SK-N-SH treated with all-trans-retinoic acid at 6 μM for 48 hours (cell line): ENCODE data around the gene CCDC40.

Experiments
- ATAC-seq: fragments of 200-7000 bp; cut with Tn5 transposase; 3 replicates; pipeline ENCODE4 v1.9.1; 2020; ENCODE audit warnings: mild to moderate bottlenecking, moderate library complexity
- ARNTL ChIP-seq: fragments of 450-650 bp; formaldehyde crosslinking; IDR thresholded peaks from 2 replicates; pipeline ENCODE4 v1.5.0; 2020; ENCODE audit warnings: low read depth, mild to moderate bottlenecking, moderate library complexity, borderline replicate concordance
- BACH2 ChIP-seq: fragments of 250-450 bp; sonication (Bioruptor Pico); IDR thresholded peaks from 2 replicates; pipeline ENCODE4 v1.9.0; 2021; ENCODE audit warnings: mild to moderate bottlenecking, borderline replicate concordance
- CREB5 ChIP-seq: fragments of 250-450 bp; sonication (Bioruptor Pico); IDR thresholded peaks from 2 replicates; pipeline ENCODE4 v1.5.1; 2020; ENCODE audit warnings: low read depth, mild to moderate bottlenecking, moderate library complexity
- CSDC2 ChIP-seq: fragments of 250-450 bp; sonication (Bioruptor Pico); IDR thresholded peaks from 2 replicates; pipeline ENCODE4 v1.5.0; 2020; ENCODE audit warnings: mild to moderate bottlenecking, moderate library complexity
- ESRRG ChIP-seq: fragments of 250-450 bp; sonication (Bioruptor Pico); IDR thresholded peaks from 2 replicates; pipeline ENCODE4 v1.6.1; 2021; ENCODE audit warnings: mild to moderate bottlenecking
- ISL1 ChIP-seq: fragments of 250-450 bp; sonication (Bioruptor Pico); IDR thresholded peaks from 2 replicates; pipeline ENCODE4 v2.1.2; 2022; ENCODE audit warnings: mild to moderate bottlenecking, moderate library complexity
- OSR1 ChIP-seq: fragments of 250-450 bp; sonication (Bioruptor Pico); IDR thresholded peaks from 2 replicates; pipeline ENCODE4 v1.8.0; 2022; ENCODE audit warnings: moderate library complexity, mild to moderate bottlenecking, inconsistent platforms
- PPARA ChIP-seq: fragments of 250-450 bp; sonication (Bioruptor Pico); IDR thresholded peaks from 2 replicates; pipeline ENCODE4 v1.5.0; 2020; ENCODE audit warnings: mild to moderate bottlenecking, borderline replicate concordance
- RARB ChIP-seq: fragments of 250-450 bp; sonication (Bioruptor Pico); IDR thresholded peaks from 2 replicates; pipeline ENCODE4 v1.8.0; 2021; ENCODE audit warnings: mild to moderate bottlenecking, moderate library complexity
- SNAI2 ChIP-seq: fragments of 250-450 bp; sonication (Bioruptor Pico); IDR thresholded peaks from 2 replicates; pipeline ENCODE4 v1.5.0; 2020; ENCODE audit warnings: mild to moderate bottlenecking, moderate library complexity
- TCF4 ChIP-seq: fragments of 250-450 bp; sonication (Bioruptor Pico); IDR thresholded peaks from 2 replicates; pipeline ENCODE4 v1.8.0; 2021; ENCODE audit warnings: mild to moderate bottlenecking, moderate library complexity, borderline replicate concordance
- TOX ChIP-seq: fragments of 250-450 bp; sonication (Bioruptor Pico); IDR thresholded peaks from 2 replicates; pipeline ENCODE4 v1.8.0; 2021; ENCODE audit warnings: mild to moderate bottlenecking, moderate library complexity, borderline replicate concordance
- ZC3H10 ChIP-seq: fragments of 250-450 bp; sonication (Bioruptor Pico); IDR thresholded peaks from 2 replicates; pipeline ENCODE4 v1.5.1; 2021; ENCODE audit warnings: mild to moderate bottlenecking, moderate library complexity
- ZFP30 ChIP-seq: fragments of 450-650 bp; formaldehyde crosslinking; IDR thresholded peaks from 2 replicates; pipeline ENCODE4 v1.5.0; 2022; ENCODE audit warnings: mild to moderate bottlenecking, moderate library complexity
- ZNF565 ChIP-seq: fragments of 450-650 bp; formaldehyde crosslinking; conservative IDR thresholded peaks from 2 replicates; pipeline ENCODE4 v1.5.0; 2020; ENCODE audit warnings: low read depth, mild to moderate bottlenecking, moderate library complexity
- ZNF70 ChIP-seq: fragments of 450-650 bp; formaldehyde crosslinking; IDR thresholded peaks from 2 replicates; pipeline ENCODE4 v1.5.0; 2020; ENCODE audit warnings: mild to moderate bottlenecking, moderate library complexity
- ZNF8 ChIP-seq: fragments of 450-650 bp; formaldehyde crosslinking; IDR thresholded peaks from 2 replicates; pipeline ENCODE4 v1.5.0; 2020; ENCODE audit warnings: mild to moderate bottlenecking, moderate library complexity
- TF ChIP-seq, protein P1 (sequence below): fragments of 250-450 bp; sonication (Bioruptor Pico); IDR thresholded peaks from 2 replicates; pipeline ENCODE4 v1.5.1; 2021; ENCODE audit warnings: mild to moderate bottlenecking, moderate library complexity
- TF ChIP-seq, protein P2 (sequence below): fragments of 250-450 bp; sonication (Bioruptor Pico); IDR thresholded peaks from 2 replicates; pipeline ENCODE4 v1.5.0; 2020; ENCODE audit warnings: mild to moderate bottlenecking, moderate library complexity
- TF ChIP-seq, protein P3 (sequence below): fragments of 250-450 bp; sonication (Bioruptor Pico); IDR thresholded peaks from 2 replicates; pipeline ENCODE4 v1.8.0; 2021; ENCODE audit warnings: low read depth, mild to moderate bottlenecking, moderate library complexity, borderline replicate concordance

The CCDC40 gene

GRCh38 chr17:80108036-80108971 is 71.9 kb downstream of the CCDC40 start (continued):
- TF ChIP-seq, protein P1, sequence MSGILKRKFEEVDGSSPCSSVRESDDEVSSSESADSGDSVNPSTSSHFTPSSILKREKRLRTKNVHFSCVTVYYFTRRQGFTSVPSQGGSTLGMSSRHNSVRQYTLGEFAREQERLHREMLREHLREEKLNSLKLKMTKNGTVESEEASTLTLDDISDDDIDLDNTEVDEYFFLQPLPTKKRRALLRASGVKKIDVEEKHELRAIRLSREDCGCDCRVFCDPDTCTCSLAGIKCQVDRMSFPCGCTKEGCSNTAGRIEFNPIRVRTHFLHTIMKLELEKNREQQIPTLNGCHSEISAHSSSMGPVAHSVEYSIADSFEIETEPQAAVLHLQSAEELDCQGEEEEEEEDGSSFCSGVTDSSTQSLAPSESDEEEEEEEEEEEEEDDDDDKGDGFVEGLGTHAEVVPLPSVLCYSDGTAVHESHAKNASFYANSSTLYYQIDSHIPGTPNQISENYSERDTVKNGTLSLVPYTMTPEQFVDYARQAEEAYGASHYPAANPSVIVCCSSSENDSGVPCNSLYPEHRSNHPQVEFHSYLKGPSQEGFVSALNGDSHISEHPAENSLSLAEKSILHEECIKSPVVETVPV: no peak
- TF ChIP-seq ESRRG: no peak
- no peak for TF ChIP-seq BACH2 (CRISPR knock-in tag)
- TF ChIP-seq ZNF565 (CRISPR knock-in tag): no peak

- TF ChIP-seq ISL1: no peak
- TF ChIP-seq TOX: no peak
- TF ChIP-seq PPARA (CRISPR knock-in tag): no peak
- TF ChIP-seq SNAI2 (CRISPR knock-in tag): no peak
- no peak for ATAC-seq
Observed at GRCh38 chr17:80109066-80109660, 72.7 kb downstream of the CCDC40 start.

DNA sequence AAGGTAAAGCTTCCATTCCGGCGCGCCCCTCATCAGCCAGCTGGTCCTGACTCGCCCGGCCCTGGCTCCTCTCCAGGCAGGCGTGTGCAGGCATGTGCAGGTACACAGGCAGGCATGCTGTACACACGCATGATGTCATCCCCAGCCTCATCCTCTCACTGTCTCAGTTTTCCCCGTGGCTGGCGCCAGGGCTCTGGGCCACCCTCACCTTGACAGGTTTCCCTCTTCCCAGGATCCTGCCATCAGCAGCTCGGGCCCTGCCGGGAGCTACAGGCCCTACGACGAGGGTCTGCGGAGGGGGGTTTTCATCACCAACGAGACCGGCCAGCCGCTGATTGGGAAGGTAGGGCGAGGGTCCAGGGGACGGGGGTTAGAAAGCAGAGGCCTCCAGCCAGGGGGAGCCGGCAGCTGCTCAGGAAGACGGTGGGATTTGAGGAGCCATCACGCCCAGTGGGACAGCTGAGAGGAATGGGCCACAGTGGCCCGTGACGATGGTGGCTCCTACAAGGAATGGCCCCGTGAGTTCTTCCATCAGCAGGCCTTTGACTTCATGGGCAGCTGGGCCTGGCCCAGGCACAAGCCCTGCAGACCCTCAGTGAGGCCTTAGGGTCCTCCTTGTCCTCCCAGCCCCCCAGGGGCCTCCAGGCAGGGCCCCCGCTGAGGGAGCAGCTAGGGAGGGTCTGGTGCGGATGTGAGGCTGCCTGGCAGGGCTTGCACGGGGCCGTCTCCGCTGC is 73.4 kb downstream of the CCDC40 start:
- ATAC-seq: no peak
- TF ChIP-seq ZNF70 (CRISPR knock-in tag): no peak
- no peak for TF ChIP-seq ZNF8 (CRISPR knock-in tag)
- TF ChIP-seq, protein P2, sequence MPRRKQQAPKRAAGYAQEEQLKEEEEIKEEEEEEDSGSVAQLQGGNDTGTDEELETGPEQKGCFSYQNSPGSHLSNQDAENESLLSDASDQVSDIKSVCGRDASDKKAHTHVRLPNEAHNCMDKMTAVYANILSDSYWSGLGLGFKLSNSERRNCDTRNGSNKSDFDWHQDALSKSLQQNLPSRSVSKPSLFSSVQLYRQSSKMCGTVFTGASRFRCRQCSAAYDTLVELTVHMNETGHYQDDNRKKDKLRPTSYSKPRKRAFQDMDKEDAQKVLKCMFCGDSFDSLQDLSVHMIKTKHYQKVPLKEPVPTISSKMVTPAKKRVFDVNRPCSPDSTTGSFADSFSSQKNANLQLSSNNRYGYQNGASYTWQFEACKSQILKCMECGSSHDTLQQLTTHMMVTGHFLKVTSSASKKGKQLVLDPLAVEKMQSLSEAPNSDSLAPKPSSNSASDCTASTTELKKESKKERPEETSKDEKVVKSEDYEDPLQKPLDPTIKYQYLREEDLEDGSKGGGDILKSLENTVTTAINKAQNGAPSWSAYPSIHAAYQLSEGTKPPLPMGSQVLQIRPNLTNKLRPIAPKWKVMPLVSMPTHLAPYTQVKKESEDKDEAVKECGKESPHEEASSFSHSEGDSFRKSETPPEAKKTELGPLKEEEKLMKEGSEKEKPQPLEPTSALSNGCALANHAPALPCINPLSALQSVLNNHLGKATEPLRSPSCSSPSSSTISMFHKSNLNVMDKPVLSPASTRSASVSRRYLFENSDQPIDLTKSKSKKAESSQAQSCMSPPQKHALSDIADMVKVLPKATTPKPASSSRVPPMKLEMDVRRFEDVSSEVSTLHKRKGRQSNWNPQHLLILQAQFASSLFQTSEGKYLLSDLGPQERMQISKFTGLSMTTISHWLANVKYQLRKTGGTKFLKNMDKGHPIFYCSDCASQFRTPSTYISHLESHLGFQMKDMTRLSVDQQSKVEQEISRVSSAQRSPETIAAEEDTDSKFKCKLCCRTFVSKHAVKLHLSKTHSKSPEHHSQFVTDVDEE (CRISPR knock-in tag): no peak
- TF ChIP-seq TOX: no peak
- TF ChIP-seq, protein P3, sequence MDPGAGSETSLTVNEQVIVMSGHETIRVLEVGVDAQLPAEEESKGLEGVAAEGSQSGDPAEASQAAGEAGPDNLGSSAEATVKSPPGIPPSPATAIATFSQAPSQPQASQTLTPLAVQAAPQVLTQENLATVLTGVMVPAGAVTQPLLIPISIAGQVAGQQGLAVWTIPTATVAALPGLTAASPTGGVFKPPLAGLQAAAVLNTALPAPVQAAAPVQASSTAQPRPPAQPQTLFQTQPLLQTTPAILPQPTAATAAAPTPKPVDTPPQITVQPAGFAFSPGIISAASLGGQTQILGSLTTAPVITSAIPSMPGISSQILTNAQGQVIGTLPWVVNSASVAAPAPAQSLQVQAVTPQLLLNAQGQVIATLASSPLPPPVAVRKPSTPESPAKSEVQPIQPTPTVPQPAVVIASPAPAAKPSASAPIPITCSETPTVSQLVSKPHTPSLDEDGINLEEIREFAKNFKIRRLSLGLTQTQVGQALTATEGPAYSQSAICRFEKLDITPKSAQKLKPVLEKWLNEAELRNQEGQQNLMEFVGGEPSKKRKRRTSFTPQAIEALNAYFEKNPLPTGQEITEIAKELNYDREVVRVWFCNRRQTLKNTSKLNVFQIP (CRISPR knock-in tag): no peak
- TF ChIP-seq ESRRG: no peak

DNA sequence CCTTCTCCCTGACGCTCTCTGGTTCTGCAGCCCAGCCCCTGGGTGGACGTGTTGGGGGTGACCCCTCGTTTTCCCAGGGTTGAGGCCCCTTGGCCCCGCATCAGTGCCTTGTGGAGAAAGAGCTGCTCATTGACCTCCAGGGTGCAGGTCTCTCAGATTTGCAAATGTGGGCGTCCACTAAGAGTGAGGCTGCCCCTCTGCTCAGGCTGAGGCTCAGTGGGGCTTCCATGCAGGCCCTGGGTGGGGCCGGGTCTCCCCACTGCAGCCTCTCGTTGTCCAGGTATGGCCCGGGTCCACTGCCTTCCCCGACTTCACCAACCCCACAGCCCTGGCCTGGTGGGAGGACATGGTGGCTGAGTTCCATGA is 74.0 kb downstream of the CCDC40 start:
- no peak for ATAC-seq
- TF ChIP-seq TOX (no peak), ZNF8 (CRISPR knock-in tag) (no peak), ZC3H10 (CRISPR knock-in tag) (no peak), TCF4 (CRISPR knock-in tag) (no peak), ARNTL (no peak), OSR1 (CRISPR knock-in tag) (no peak), ZFP30 (CRISPR knock-in tag) (no peak), CREB5 (CRISPR knock-in tag) (no peak), ISL1 (no peak), BACH2 (CRISPR knock-in tag) (no peak), RARB (CRISPR knock-in tag) (no peak), SNAI2 (CRISPR knock-in tag) (no peak), CSDC2 (no peak)
- TF ChIP-seq, protein P2 (CRISPR knock-in tag): no peak
- TF ChIP-seq, protein P3 (CRISPR knock-in tag): no peak
- TF ChIP-seq, protein P1: no peak
